ENCODE data around the gene WEE2.

WEE2 gene

GRCh38 chr7:141665208-141666035 lies 42.7 kb upstream of the WEE2 start:
- Histone ChIP-seq H3K9me3 (ENCODE audit: severe bottlenecking) (no peaks in the 10 kb centered on the region), H3K36me3 (ENCODE audit: low read depth) (0 out of 2 replicates have a peak, but pooled peaks cover 13% of the 10 kb centered on the region), H3K4me1 (ENCODE audit: insufficient read depth, poor library complexity, severe bottlenecking) (no peaks in the 10 kb centered on the region), H3K27ac (ENCODE audit: poor library complexity, severe bottlenecking) (no peak overlapping the region), H3K27me3 (ENCODE audit: insufficient read depth, poor library complexity, severe bottlenecking) (no peaks in the 10 kb centered on the region), H3K4me3 (ENCODE audit: severe bottlenecking) (no peak overlapping the region)
- ATAC-seq (ENCODE audit: low read depth), result no peak
- no peak for TF ChIP-seq CTCF (IDR thresholded peaks at IDR 0.05; ENCODE audit: poor library complexity, severe bottlenecking)
- no peak for DNase-seq (ENCODE audit: low spot score)

GRCh38 chr7:141666071-141666470 lies 42.1 kb upstream of the WEE2 start:
- H3K4me3 ChIP-seq (ENCODE audit: severe bottlenecking), result no peak overlapping the region
- H3K27me3 ChIP-seq (ENCODE audit: insufficient read depth, poor library complexity, severe bottlenecking), result no peaks in the 10 kb centered on the region
- DNase-seq (ENCODE audit: low spot score) (no peak), ATAC-seq (ENCODE audit: low read depth) (no peak)
- no peak overlapping the region for H3K27ac ChIP-seq (ENCODE audit: poor library complexity, severe bottlenecking)
- no peaks in the 10 kb centered on the region for H3K4me1 ChIP-seq (ENCODE audit: insufficient read depth, poor library complexity, severe bottlenecking)
- no peak for TF ChIP-seq CTCF (IDR thresholded peaks at IDR 0.05; ENCODE audit: poor library complexity, severe bottlenecking)
- H3K36me3 ChIP-seq (ENCODE audit: low read depth), result peaks cover 17% of the 10 kb centered on the region
- H3K9me3 ChIP-seq (ENCODE audit: severe bottlenecking), result no peaks in the 10 kb centered on the region

- ATAC-seq (ENCODE audit: low read depth), result no peak
- TF ChIP-seq CTCF (IDR thresholded peaks at IDR 0.05; ENCODE audit: poor library complexity, severe bottlenecking), result no peak
- H3K27ac ChIP-seq (ENCODE audit: poor library complexity, severe bottlenecking), result no peak overlapping the region
- H3K36me3 ChIP-seq (ENCODE audit: low read depth), result peaks cover 17% of the 10 kb centered on the region
- peaks cover under 1% of the 10 kb centered on the region for H3K4me1 ChIP-seq (ENCODE audit: insufficient read depth, poor library complexity, severe bottlenecking)
- no peak overlapping the region for H3K4me3 ChIP-seq (ENCODE audit: severe bottlenecking)
- H3K27me3 ChIP-seq (ENCODE audit: insufficient read depth, poor library complexity, severe bottlenecking), result no peaks in the 10 kb centered on the region
- peaks cover 1% of the 10 kb centered on the region for H3K9me3 ChIP-seq (ENCODE audit: severe bottlenecking)
- no peak for DNase-seq (ENCODE audit: low spot score)
Observed at GRCh38 chr7:141668853-141669252, 39.3 kb upstream of the WEE2 start.

GRCh38 chr7:141671705-141672496 lies 36.3 kb upstream of the WEE2 start:
- Histone ChIP-seq H3K4me3 (ENCODE audit: severe bottlenecking) (no peak overlapping the region), H3K9me3 (ENCODE audit: severe bottlenecking) (peaks cover 1% of the 10 kb centered on the region), H3K4me1 (ENCODE audit: insufficient read depth, poor library complexity, severe bottlenecking) (peaks cover 22% of the 10 kb centered on the region), H3K27ac (ENCODE audit: poor library complexity, severe bottlenecking) (no peak overlapping the region), H3K36me3 (ENCODE audit: low read depth) (peaks cover 20% of the 10 kb centered on the region), H3K27me3 (ENCODE audit: insufficient read depth, poor library complexity, severe bottlenecking) (no peaks in the 10 kb centered on the region)
- DNase-seq (ENCODE audit: low spot score) (no peak), ATAC-seq (ENCODE audit: low read depth) (no peak)
- TF ChIP-seq CTCF (IDR thresholded peaks at IDR 0.05; ENCODE audit: poor library complexity, severe bottlenecking), result no peak
